Gastrocnemius medialis (tissue), 4 donors: ENCODE results near the gene PTPRN2. TPM values are rescaled to one million over a fixed set of nuclear protein-coding genes. Genes with fewer than 3 reads are reported as not detected.
A peak's percentile ranks its signal among the peaks of the same experiment; 100 is the strongest.

Experiments
- ATAC-seq, 2 donors: fragments of 150-250 bp; one replicate each; pipeline ENCODE4 v1.9.1; 2016
- DNase-seq, 2 donors: peaks; one replicate each; pipeline ENCODE4 v3.0.0-alpha.2; 2019
- H3K27ac ChIP-seq, 4 donors: fragments of 200-600 bp; sonication (generic); 1 replicate in 1 of 4; 2 replicates in 3 of 4; pipeline ENCODE4 v1.5.1; 2016 to 2018; ENCODE audit warnings: mild to moderate bottlenecking in 2 of 4, moderate library complexity in 1 of 4
- H3K27me3 ChIP-seq, 3 donors: fragments of 200-600 bp; sonication (generic) in 2 of 3; 1 replicate in 1 of 3; 2 replicates in 2 of 3; pipeline versions ENCODE4 v1.5.1 to v1.6.0; 2016 to 2019; ENCODE audit warnings: mild to moderate bottlenecking in 1 of 3, moderate library complexity in 1 of 3
- H3K36me3 ChIP-seq, 2 donors: fragments of 200-600 bp; sonication (generic) in 1 of 2; one replicate each; pipeline ENCODE4 v1.5.1; 2017 to 2018
- H3K4me1 ChIP-seq, 2 donors: fragments of 200-600 bp; sonication (generic) in 1 of 2; one replicate each; pipeline ENCODE4 v1.5.1; 2016 to 2017; ENCODE audit warnings: mild to moderate bottlenecking in 2 of 2
- H3K4me3 ChIP-seq, 4 donors: fragments of 200-600 bp; sonication (generic) in 3 of 4; 1 replicate in 1 of 4; 2 replicates in 3 of 4; pipeline ENCODE4 v1.5.1; 2016 to 2019; ENCODE audit warnings: mild to moderate bottlenecking in 2 of 4
- H3K9me3 ChIP-seq, 3 donors: fragments of 200-600 bp; sonication (generic) in 2 of 3; 1 replicate in 1 of 3; 2 replicates in 2 of 3; pipeline ENCODE4 v1.5.1; 2016 to 2019
- CTCF ChIP-seq, 5 experiments: fragments of 450-650 bp in 3 of 5; fragments of 200-600 bp in 2 of 5; sonication (generic) in 2 of 5; IDR thresholded peaks in 4 of 5; conservative IDR thresholded peaks in 1 of 5; 1 replicate in 4 of 5; 2 replicates in 1 of 5; pipeline ENCODE4 v1.5.1; 2016 to 2019; ENCODE audit warnings: antibody characterized with exemption in 5 of 5, mild to moderate bottlenecking in 3 of 5, moderate library complexity in 3 of 5
- POLR2A ChIP-seq, 2 donors: fragments of 450-650 bp; IDR thresholded peaks; one replicate each; pipeline ENCODE4 v1.6.1; 2017; ENCODE audit warnings: antibody characterized with exemption in 2 of 2, mild to moderate bottlenecking in 2 of 2, moderate library complexity in 2 of 2
- in situ Hi-C, 4 donors: fragments of 200-750 bp; cut with MboI; loops; one replicate each; pipeline versions ENCODE4 v1.15.0 to v1.8.0; 2017; ENCODE audit warnings: low sequenced_read_pairs in 4 of 4
- intact Hi-C: fragments of 100-400 bp; cut with DNase I; formaldehyde crosslinking; loops from one replicate; pipeline ENCODE4 v1.15.1; 2023; ENCODE audit warnings: low total_unique reads
- total RNA-seq, 4 donors: library from RNA; depleted of rRNA; stranded (reverse); fragments of >200 nt; gene quantifications; one replicate each; pipeline versions ENCODE4 v1.1.0 to v1.2.3, GENCODE V29; 2016

Gene PTPRN2
- total RNA-seq, 4 donors from 2014 or later = 0.66 to 0.85 (median 0.81) TPM

- in situ Hi-C loops (no loop called here), intact Hi-C loops (no loop called here)
- no peaks in the 10 kb centered on the region for H3K36me3 ChIP-seq
- no peak overlapping the region for H3K27ac ChIP-seq
- no peaks in the 10 kb centered on the region for H3K4me1 ChIP-seq
- H3K4me3 ChIP-seq = no peak overlapping the region
- DNase-seq (no peak), ATAC-seq (no peak)
- peaks cover 60 to 65% (median 65%) of the 10 kb centered on the region in 3 donors for H3K27me3 ChIP-seq
- no peaks in the 10 kb centered on the region for H3K9me3 ChIP-seq
- TF ChIP-seq CTCF (IDR thresholded peaks at IDR 0.05 in 4 of 5, conservative IDR thresholded peaks at IDR 0.05 in 1 of 5) (no peak), POLR2A (IDR thresholded peaks at IDR 0.05) (no peak)
Observed at GRCh38 chr7:157682946-157683746, 904.5 kb downstream of the PTPRN2 start.

- Histone ChIP-seq H3K4me3 (no peak overlapping the region), H3K27me3 (peaks cover 54 to 62% (median 60%) of the 10 kb centered on the region in 3 donors), H3K9me3 (no peaks in the 10 kb centered on the region), H3K4me1 (no peaks in the 10 kb centered on the region), H3K36me3 (no peaks in the 10 kb centered on the region), H3K27ac (no peak overlapping the region)
- ATAC-seq = no peak
- intact Hi-C loops = no loop called here
- in situ Hi-C loops = no loop called here
- TF ChIP-seq CTCF (IDR thresholded peaks at IDR 0.05 in 4 of 5, conservative IDR thresholded peaks at IDR 0.05 in 1 of 5) (no peak), POLR2A (IDR thresholded peaks at IDR 0.05) (no peak)
- peak in 1 of 2 donors; percentile 1 for DNase-seq
Observed at GRCh38 chr7:157682064-157682945, 905.3 kb downstream of the PTPRN2 start.

- H3K27me3 ChIP-seq = peaks cover 35 to 38% (median 35%) of the 10 kb centered on the region in 3 donors
- ATAC-seq = no peak
Observed at GRCh38 chr7:157679607-157680006, 908.0 kb downstream of the PTPRN2 start.

GRCh38 chr7:157678501-157678900, 909.1 kb downstream of the PTPRN2 start:
- DNase-seq = no peak
- TF ChIP-seq POLR2A (IDR thresholded peaks at IDR 0.05) (no peak), CTCF (IDR thresholded peaks at IDR 0.05 in 4 of 5, conservative IDR thresholded peaks at IDR 0.05 in 1 of 5) (no peak)
- Histone ChIP-seq H3K27me3 (peaks cover 24 to 32% (median 27%) of the 10 kb centered on the region in 3 donors), H3K27ac (no peak overlapping the region), H3K4me1 (no peaks in the 10 kb centered on the region), H3K9me3 (no peaks in the 10 kb centered on the region), H3K36me3 (no peaks in the 10 kb centered on the region), H3K4me3 (no peak overlapping the region)
- intact Hi-C loops (no loop called here), in situ Hi-C loops (no loop called here)
- ATAC-seq = no peak

More at GRCh38 chr7:157679607-157680006, 908.0 kb downstream of the PTPRN2 start:
- in situ Hi-C loops (no loop called here), intact Hi-C loops (no loop called here)
- no peak for DNase-seq
- H3K9me3 ChIP-seq = no peaks in the 10 kb centered on the region
- no peaks in the 10 kb centered on the region for H3K36me3 ChIP-seq
- H3K27ac ChIP-seq = no peak overlapping the region
- H3K4me1 ChIP-seq = no peaks in the 10 kb centered on the region
- TF ChIP-seq CTCF (IDR thresholded peaks at IDR 0.05 in 4 of 5, conservative IDR thresholded peaks at IDR 0.05 in 1 of 5) = no peak
- no peak for TF ChIP-seq POLR2A (IDR thresholded peaks at IDR 0.05)
- no peak overlapping the region for H3K4me3 ChIP-seq
